Left renal cortex interstitium (tissue), 4 donors: ENCODE data around the gene NRG3. TPM values are rescaled to one million over a fixed set of nuclear protein-coding genes. Genes with fewer than 3 reads are reported as not detected.
"Not testable (repeated sequence)": the region's sequence is repeated elsewhere in the genome, so short reads cannot be mapped to it uniquely, and the experiment has no call there.

Source experiments
- DNase-seq, 4 donors: peaks; one replicate each; pipeline ENCODE4 v3.0.0-alpha.2; 2013; ENCODE audit warnings: low read depth in 4 of 4, low spot score in 2 of 4, missing footprints in 1 of 4
- polyA plus RNA-seq, 4 donors: library from polyadenylated mRNA; unstranded; fragments of 120-200 nt; gene quantifications; one replicate each; pipeline ENCODE4 v1.2.1, GENCODE V29; 2013; ENCODE audit not compliant: insufficient read length in 4 of 4

Gene NRG3
- polyA plus RNA-seq, 4 donors: 11.5 to 14.4 (median 12.1) TPM

DNA sequence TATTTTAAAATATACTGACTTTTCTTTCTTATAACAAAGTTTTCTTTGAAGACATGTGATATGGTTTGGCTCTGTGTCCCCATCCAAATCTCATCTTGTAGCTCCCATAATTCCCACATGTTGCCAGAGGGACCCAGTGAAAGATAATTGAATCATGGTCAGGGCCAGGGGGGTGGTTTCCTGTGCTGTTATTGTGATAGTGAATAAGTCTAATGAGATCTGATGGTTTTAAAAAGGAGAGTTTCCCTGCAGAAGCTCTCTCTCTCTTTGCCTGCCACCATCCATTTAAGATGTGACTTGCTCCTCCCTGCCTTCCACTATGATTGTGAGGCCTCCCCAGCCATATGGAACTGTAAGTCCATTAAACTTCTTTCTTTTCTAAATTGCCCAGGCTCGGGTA, 768.1 kb downstream of the NRG3 start:
- DNase-seq: no peak

- no peak for DNase-seq
These were observed 768.6 kb downstream of the NRG3 start for GRCh38 chr10:82643601-82644000.

- DNase-seq: no peak
These were observed 770.2 kb downstream of the NRG3 start for GRCh38 chr10:82645221-82645620.

GRCh38 chr10:82653244-82654155, 778.5 kb downstream of the NRG3 start:
- DNase-seq: no peak

DNA sequence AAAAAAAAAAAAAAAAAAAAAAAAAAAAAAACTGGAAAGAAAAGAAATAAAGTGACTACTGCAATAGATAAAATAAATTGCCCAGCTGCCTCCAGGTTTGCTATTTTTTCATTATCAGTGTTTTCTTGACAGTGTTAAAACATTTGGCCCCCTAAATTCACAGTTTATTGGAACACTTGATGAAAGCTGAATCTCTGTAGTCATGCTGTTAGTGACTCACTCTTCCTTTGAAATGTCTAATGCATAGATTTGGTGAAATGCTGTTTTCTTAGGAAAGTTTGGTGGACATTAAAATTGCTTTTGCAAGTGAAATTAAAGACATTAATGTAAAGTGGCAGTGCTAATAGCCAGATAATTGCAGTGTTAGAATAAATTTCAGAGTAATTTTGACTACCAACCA, 785.2 kb downstream of the NRG3 start:
- DNase-seq: no peak

GRCh38 chr10:82660986-82661385, 786.0 kb downstream of the NRG3 start:
- DNase-seq: no peak

GRCh38 chr10:82661701-82662100, 786.7 kb downstream of the NRG3 start:
- DNase-seq: no peak

GRCh38 chr10:82668221-82668895, 793.4 kb downstream of the NRG3 start:
- DNase-seq: no peak

- DNase-seq: no peak
These were observed 799.0 kb downstream of the NRG3 start for GRCh38 chr10:82674036-82674435.

DNA sequence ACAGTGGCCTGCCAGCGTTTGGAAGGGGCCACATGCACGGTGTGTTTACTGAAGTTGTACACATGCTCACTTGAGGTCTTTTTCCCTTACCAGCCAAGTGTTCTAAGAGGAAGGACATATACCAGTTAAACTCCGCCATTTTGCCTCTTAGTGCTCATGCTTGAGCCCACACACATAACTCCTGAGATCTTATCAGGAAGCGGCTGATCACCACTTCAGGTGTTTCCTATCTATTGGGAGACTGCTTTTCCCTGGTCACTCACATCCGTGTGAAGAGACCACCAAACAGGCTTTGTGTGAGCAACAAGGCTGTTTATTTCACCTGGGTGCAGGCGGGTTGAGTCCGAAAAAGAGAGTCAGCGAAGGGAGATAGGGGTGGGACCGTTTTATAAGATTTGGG, 802.9 kb downstream of the NRG3 start:
- not testable (repeated sequence) for DNase-seq

DNA sequence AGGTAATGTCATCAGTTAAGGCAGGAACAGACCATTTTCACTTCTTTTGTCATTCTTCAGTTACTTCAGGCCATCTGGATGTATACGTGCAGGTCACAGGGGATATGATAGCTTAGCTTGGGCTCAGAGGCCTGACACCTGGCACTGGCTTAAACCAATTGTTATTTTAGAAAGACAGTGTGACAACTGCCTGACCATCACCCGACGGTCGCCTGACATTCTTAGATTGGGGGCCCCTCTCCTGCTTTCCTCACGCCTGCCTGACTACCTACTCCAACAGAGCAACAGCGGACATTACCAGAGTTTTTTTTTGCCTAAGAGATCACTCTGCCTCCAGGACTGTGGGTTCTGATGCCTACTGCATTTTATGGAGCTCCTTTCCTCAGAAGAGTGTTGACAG, 803.5 kb downstream of the NRG3 start:
- not testable (repeated sequence) for DNase-seq

DNA sequence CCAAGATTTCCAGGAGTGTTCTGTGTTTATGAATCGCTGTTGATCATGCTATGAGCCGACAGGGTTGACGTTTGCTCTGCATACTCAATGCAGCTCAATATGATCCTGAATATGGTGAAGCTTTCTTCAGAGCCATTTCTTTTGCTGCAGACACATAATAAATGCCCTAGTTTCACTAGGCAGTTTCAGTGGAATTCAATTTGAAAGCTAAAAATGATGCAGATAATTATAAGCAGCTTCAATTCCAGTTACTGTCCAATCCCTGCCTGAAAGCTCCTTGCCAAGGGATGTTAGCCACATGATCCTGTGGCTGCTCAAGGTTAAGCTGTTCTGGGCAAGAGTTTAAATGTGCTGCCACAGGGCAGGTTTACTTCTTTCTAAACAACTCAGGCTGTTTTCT, 805.6 kb downstream of the NRG3 start:
- DNase-seq: no peak

- no peak for DNase-seq
These were observed 809.0 kb downstream of the NRG3 start for GRCh38 chr10:82683945-82684344.

DNA sequence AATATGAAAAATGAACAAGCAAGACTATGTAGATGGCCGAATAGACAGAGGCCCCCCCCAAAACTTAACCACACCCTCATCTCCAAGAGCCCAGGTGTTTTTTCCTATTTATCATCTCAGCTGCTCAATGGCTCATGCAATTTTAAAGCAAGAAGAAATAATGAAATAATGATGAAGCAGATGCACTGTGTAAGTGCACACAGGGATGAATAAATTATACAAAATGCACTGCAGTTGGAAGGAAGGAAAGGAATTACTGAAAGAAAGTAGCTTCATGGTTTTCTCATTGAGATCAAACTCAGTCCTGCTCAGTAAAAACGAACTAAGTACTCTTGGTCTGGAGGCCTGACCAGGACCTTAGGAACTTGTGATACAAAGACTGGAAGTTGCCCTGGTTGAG, 810.1 kb downstream of the NRG3 start:
- DNase-seq: no peak

- DNase-seq: no peak
These were observed 816.2 kb downstream of the NRG3 start for GRCh38 chr10:82691211-82691610.

- DNase-seq: no peak
These were observed 817.5 kb downstream of the NRG3 start for GRCh38 chr10:82692458-82692857.

DNA sequence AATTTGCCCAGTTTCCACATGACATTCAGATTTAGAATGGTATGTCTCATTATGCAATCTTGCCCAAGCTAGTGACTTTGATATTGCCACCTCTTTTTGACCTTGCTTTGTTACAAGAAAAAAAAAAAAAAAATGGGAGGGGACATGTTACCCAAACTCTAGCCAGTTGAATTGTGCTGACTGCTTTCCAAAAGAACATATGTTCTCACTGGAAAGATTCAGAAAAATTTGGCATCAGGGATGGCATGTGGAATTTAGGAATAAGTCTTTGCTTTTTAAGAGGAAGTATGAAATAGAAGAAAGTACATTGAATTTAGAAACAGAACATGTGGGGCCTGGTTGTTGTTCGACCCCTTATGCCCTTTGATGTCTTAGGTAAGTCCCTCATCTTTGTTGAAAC, 846.8 kb downstream of the NRG3 start:
- DNase-seq: no peak

DNA sequence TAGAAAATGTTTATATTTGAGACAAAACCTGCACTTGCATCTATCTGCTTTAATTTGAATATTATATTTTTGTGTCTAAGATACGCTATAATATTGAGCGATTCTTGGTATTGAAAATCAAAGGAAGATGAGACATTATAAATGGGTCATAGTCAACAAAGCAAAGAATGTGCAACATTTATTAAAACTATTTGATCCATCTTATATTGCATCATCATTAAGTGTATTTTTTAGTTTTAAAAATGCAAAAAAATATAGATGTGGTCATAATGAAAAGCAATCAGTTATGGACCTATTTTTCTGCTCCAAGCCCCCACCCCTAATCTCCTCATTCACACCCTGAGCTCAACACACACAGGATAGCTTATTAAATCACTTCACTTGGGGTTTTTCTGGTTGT, 847.3 kb downstream of the NRG3 start:
- DNase-seq: no peak

DNA sequence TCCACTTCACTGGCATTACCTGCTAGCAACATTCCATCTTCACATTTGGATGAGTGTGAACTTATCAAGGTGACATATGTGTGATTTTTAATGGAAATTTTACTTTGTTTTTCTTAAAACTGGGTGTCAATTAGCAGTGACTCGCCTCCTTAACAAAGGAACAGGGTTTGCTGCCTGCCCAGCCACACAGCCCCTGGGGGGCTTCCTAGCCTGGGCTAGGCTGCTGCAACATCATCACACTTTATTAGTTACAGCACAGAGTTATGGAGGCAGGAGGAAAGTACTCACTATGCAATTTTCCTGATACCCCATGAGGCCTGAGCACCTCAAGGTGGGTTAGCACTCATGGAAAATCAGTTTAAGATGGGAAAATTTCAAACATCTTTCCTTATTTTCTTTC, 861.3 kb downstream of the NRG3 start:
- DNase-seq: no peak

GRCh38 chr10:82737549-82737948, 862.6 kb downstream of the NRG3 start:
- no peak for DNase-seq

DNA sequence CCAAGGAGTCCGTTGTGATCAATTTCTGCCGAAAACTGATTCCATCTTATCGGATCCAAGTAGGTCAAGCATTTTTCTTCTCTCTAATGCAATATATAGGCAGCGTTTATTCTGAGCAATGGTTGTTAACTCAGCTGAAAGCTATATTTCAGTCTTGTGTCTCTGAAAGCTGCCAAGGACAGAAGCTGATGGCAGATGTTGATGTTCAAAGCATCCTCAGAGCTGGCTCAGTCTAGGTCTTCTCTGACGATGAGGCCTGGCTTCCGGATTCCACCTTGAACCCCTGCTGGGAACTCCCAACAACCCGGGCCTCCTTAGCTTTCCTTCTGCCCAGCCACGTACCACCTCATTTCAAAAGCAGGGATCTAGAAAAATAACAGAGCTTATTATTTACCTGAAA, 863.6 kb downstream of the NRG3 start:
- DNase-seq: no peak

- DNase-seq: no peak
These were observed 867.5 kb downstream of the NRG3 start for GRCh38 chr10:82742478-82742877.
